Parathyroid adenoma (tissue), 2 donors: ENCODE measurements around the gene DCLK1.

Experiments
- H2AFZ ChIP-seq: fragments of 300-600 bp; sonication (generic); one replicate; pipeline ENCODE4 v1.7.0; 2017; ENCODE audit warnings: antibody characterized with exemption, mild to moderate bottlenecking
- H3K27ac ChIP-seq: fragments of 300-600 bp; sonication (generic); one replicate; pipeline ENCODE4 v1.7.0; 2017
- H3K27me3 ChIP-seq: fragments of 300-600 bp; sonication (generic); one replicate; pipeline ENCODE4 v1.7.0; 2017; ENCODE audit warnings: low read length; ENCODE audit not compliant: control insufficient read depth, insufficient read depth
- H3K36me3 ChIP-seq: fragments of 300-600 bp; sonication (generic); one replicate; pipeline ENCODE4 v1.7.0; 2017; ENCODE audit warnings: low read length; ENCODE audit not compliant: control insufficient read depth, insufficient read depth
- H3K4me1 ChIP-seq: fragments of 300-600 bp; sonication (generic); one replicate; pipeline ENCODE4 v1.7.0; 2017; ENCODE audit warnings: control low read depth
- H3K4me2 ChIP-seq: fragments of 300-600 bp; sonication (generic); one replicate; pipeline ENCODE4 v1.7.0; 2017; ENCODE audit warnings: low read length
- H3K4me3 ChIP-seq: fragments of 300-600 bp; sonication (generic); one replicate; pipeline ENCODE4 v1.7.0; 2017; ENCODE audit warnings: low read depth, low read length
- H3K79me2 ChIP-seq: fragments of 300-600 bp; sonication (generic); one replicate; pipeline ENCODE4 v1.7.0; 2017; ENCODE audit warnings: control low read depth
- H3K9ac ChIP-seq: fragments of 300-600 bp; sonication (generic); one replicate; pipeline ENCODE4 v1.7.0; 2017; ENCODE audit warnings: mild to moderate bottlenecking
- H3K9me3 ChIP-seq: fragments of 300-600 bp; sonication (generic); one replicate; pipeline ENCODE4 v1.7.0; 2017; ENCODE audit warnings: low read length; ENCODE audit not compliant: control insufficient read depth
- TF ChIP-seq, protein P1 (sequence below): fragments of 300-600 bp; sonication (generic); IDR thresholded peaks from one replicate; pipeline ENCODE4 v1.7.0; 2017; ENCODE audit warnings: antibody characterized with exemption, mild to moderate bottlenecking
- donor health status: primary hyperparathyroidism.

The DCLK1 gene

DNA sequence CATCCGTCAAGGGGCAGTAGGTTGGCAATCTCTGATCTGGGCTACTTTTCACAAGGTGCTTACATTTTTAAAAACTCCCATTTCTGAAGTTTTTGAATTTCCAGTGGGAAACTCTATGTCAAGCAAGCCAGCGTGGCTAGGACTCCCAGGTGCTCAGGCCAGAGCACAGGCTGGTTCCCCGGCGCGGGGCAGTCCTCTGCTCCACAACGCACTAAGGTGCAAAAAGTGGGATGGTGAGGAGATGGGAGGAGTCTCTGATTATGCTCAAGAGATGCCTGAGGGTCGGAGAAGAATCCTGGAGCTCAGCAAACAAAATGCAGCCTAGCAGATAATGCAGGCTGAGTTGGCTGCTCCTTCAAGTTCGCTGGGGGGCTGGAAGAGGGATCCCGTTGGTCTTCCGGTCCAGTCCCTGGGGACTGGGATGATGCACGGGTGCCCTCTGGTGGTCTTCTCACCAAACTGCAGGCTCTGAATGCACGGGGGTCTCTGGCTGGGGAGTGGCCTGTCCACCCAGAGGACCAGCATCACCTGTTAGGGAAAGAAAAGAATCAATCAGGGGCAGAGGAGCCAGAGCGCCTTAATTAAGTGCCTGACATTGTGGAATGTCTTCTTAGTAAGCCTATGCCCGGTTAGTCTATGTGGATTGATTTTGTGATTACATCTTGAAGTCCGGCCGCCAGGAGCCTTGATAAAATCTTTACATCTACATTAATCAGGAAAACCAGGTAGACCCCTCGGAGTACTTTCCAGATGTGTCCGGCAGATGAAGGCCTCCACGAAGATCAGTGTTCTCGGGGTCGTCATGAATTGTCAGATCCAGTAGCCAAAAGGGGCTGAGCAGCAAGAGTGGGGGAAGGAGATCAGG is 410.3 kb downstream of the DCLK1 start:
- Histone ChIP-seq H3K36me3 (no peaks in the 10 kb centered on the region), H2AFZ (peak overlapping the region; percentile 38), H3K27ac (no peak overlapping the region), H3K9me3 (no peaks in the 10 kb centered on the region), H3K79me2 (no peaks in the 10 kb centered on the region), H3K4me3 (no peak overlapping the region), H3K4me2 (peak overlapping the region; percentile 2), H3K27me3 (no peaks in the 10 kb centered on the region), H3K4me1 (no peaks in the 10 kb centered on the region), H3K9ac (no peak overlapping the region)
- TF ChIP-seq, protein P1, sequence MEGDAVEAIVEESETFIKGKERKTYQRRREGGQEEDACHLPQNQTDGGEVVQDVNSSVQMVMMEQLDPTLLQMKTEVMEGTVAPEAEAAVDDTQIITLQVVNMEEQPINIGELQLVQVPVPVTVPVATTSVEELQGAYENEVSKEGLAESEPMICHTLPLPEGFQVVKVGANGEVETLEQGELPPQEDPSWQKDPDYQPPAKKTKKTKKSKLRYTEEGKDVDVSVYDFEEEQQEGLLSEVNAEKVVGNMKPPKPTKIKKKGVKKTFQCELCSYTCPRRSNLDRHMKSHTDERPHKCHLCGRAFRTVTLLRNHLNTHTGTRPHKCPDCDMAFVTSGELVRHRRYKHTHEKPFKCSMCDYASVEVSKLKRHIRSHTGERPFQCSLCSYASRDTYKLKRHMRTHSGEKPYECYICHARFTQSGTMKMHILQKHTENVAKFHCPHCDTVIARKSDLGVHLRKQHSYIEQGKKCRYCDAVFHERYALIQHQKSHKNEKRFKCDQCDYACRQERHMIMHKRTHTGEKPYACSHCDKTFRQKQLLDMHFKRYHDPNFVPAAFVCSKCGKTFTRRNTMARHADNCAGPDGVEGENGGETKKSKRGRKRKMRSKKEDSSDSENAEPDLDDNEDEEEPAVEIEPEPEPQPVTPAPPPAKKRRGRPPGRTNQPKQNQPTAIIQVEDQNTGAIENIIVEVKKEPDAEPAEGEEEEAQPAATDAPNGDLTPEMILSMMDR = peak; percentile 71

DNA sequence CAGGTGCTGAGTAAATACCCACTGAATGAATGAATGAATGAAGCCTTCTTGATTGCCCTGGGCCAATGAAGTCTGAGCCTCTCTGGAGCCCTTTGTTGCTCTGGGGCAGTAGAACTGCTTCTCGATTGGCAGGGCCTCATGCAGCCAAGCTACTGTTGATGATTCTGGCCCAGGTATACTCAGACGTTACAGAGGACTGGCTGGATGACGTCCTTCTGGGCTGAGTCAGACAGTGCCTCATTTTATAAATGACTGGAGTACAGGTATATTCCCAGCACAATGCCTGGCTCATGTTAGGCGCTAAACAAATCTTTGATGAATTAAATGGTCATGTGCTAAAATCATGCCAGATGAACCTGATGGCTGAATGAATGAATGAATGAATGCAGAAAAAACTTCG is 410.9 kb downstream of the DCLK1 start:
- Histone ChIP-seq H2AFZ (no peak overlapping the region), H3K4me1 (no peaks in the 10 kb centered on the region), H3K36me3 (no peaks in the 10 kb centered on the region), H3K79me2 (no peaks in the 10 kb centered on the region), H3K4me3 (no peak overlapping the region), H3K4me2 (no peak overlapping the region), H3K27ac (no peak overlapping the region), H3K27me3 (no peaks in the 10 kb centered on the region), H3K9me3 (no peaks in the 10 kb centered on the region), H3K9ac (no peak overlapping the region)
- TF ChIP-seq, protein P1 = no peak
